GM19025 (cell line): ENCODE results near the gene POU2F3.

Source experiments
- ATAC-seq: cut with Tn5 transposase; IDR thresholded peaks from one replicate; pipeline ENCODE4 v1.9.1; 2021; ENCODE audit warnings: mild to moderate bottlenecking, low read depth, moderate library complexity; ENCODE audit not compliant: unreplicated experiment

Gene POU2F3

DNA sequence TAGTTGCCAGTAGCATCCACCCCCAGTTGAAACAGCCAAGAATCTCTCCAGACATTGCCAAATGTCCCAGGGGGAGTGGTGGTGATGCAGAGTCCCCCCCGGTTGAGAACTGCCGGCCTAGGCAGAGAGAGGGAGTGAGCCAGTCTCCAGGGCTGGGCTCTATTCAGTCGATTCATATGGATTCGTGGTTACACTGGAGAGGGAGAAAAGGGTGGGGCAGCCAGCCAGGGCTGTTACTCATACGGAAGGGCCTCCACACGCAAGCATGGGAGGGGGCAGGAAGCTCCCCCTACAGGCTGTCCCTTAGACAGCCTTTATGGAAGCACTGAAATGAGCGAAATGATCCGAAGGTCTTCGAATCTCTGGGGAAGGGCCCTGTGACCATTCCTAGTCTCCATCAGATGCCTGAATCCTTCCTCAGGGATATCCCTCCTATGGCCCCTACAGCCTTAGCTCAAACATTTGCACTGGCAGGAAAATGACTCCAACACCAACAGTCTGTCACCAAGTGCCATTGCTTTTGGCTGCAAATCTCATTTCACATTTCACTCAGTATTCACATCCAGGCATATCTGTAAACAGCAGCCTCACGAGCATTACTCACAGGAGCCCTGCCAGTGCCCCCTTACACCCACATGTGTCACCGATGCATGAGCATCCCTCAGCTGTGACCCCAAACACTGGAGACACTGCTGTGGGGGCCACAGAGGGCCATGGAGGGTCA is 66.7 kb downstream of the POU2F3 start:
- ATAC-seq: no peak

GRCh38 chr11:120307476-120307875 is 67.5 kb downstream of the POU2F3 start:
- no peak for ATAC-seq

DNA sequence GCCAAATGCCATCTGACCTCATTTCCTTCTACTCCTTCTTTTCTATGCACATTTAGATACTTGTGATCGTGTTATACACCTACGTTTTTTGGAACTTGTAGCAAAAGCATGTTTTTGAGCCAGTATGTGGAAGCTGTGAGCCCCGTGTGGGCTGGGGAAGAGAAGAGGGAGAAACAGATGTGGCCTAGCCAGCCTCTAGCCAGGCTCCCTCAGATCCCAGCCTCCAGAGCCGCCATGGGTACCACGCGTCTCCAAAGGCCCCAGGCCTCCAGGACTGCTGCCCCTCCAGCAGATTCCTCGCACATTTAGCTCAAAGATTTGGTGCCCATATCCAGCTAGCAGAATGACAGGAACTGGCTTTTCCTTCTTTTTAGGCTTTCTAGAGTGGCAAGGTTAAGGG is 68.1 kb downstream of the POU2F3 start:
- no peak for ATAC-seq

DNA sequence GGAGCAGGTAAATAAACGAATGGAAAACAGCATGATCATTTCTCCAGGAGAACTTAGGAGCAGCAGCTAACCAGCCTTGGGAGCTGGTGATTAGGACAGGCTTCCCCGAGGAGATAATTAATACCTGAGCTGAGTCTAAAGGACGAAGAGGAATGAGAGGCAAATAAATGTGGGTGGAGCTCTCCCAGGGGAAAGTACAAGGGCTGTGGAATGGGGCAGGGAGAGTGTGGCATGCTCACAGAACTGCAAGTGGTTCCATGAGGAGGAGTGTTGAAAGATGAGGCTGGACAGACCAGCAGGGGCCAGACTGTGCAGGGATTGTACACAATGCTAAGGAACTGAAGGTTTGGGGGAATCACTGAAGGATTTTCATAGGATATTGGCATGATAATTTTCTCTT is 70.9 kb downstream of the POU2F3 start:
- ATAC-seq: no peak

GRCh38 chr11:120314861-120315260 is 74.9 kb downstream of the POU2F3 start:
- no peak for ATAC-seq

DNA sequence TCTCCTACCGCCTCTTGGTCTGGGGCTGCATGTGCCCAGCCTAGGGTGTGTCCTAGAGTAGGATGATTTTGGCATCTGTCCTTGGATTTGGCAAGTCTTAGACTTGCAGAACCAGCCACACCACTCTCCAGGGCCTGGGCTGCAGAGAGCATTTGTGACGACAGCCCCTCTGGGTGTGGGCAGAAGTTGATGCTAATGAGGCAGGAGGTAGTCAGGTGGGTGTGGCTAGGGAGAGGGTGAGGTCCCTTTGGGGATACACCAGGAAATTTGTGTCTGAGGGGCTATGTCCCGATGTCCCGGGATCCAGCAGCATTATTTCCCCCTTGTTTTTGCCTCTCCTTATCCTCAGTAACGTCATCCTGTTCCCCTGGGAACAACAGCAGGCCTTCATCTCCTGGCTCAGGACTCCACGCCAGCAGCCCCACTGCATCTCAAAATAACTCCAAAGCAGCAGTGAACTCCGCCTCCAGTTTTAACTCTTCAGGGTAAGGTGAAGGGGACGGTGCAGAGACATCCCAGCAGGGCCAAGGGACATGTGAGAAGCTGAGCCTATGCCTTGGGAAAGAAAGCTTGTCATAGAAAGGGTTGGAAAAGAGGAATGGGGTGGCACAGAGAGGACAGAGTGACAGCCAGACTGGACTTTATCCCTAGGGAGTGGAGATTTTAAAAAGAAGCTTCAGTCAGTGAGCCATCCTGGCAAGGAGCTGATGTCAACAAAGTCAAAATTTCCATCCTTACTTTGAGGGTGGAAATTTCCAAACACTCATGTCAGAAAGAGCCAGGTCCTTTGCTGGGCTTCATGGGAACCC is 77.1 kb downstream of the POU2F3 start:
- no peak for ATAC-seq

DNA sequence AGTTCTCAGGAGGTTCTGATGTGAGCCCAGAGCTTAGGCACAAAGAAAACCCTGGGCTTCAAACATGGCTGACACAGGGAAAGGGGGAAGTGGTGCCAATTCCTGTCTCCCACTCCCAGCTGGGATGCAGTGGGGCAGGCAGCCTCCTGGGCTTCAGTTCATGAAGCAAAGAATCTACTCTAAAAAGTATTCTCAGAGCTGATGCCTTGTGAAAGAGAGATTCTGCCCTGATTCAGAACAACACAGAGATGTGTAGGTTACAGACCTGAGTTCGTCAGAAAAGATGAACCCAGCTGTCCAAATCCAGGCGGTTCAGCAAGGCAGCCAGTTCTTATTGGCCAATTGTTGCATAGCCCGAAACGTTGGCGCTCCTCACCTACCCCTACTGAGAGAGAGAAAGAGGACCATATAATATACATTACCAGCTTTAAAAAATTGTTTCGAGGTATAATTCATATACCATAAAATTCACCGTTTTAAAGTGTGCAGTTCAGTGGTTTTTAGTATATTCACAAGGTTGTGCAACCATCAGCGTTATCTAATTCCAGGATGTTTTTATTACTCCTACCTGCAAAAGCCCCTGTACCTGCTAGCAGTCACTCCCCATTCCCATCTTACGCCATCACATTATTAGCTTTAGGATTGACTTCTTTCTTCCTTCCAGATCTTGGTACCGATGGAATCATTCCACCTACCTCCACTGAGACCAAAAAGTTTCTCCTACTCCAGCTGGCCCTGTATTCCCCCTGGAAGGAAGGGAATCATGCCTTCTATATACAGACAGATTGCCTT is 77.9 kb downstream of the POU2F3 start:
- ATAC-seq: no peak

DNA sequence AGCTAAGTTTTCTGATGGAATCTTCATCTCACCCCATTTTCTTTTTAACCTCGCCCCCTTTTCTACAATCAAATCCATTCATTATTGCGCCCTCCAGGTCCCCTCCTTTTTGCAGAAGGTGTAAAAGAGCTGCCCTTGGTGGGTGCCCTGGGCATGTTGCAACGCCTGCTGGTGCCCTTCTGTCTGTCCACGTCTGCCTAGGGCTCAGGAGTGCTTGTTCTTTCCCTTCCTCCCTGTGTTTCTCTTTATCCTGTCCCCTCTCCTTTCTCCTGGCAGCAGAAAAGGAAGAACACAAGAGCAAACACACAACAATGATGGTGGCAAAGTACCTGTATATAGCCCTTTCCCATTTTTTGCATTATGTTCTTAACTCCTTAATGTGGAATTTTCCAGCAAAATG is 79.0 kb downstream of the POU2F3 start:
- ATAC-seq: no peak

- ATAC-seq: no peak
These were observed 85.2 kb downstream of the POU2F3 start, which contains the start of gene TLCD5 for GRCh38 chr11:120324932-120325810. TSS of gene TLCD5 (plus strand) at chr11:120325299. CDS start at chr11:120327442, 2,143 bp downstream.

- no peak for ATAC-seq
These were observed 86.3 kb downstream of the POU2F3 start for GRCh38 chr11:120326228-120326627.

- no peak for ATAC-seq
These were observed 86.9 kb downstream of the POU2F3 start for GRCh38 chr11:120326845-120327281.

DNA sequence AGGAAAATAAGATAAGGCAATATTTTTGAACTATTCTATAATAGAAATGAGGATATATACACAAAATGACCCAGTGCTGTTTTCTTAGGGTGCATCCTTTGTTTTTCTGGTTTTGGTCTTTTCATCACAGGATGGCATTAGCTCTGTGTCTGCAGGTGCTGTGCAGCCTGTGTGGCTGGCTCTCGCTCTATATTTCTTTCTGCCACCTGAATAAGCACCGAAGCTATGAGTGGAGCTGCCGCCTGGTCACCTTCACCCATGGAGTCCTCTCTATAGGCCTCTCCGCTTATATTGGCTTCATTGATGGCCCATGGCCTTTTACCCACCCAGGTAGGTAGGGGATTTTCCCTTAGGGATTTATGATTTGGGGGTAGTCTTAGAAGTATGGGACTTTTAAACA is 87.4 kb downstream of the POU2F3 start:
- ATAC-seq: no peak

DNA sequence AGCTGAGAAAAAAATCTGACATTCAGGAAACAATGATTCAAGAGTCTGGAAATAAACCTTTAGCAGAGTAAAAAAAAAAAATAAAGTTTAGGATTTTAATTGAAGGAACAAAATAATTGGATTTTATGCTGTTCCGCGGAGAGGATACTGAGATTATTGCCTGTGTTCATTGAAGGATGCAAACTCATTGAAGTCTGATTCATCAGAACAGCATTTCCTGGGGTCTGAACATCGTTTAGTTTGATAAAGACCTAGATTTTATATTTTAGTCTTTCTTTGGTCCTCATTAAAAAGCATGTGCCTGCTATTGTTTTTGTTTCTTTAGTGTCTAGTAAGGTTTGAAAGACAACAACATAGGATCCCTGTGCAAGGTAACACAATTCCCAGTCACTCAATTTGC is 89.6 kb downstream of the POU2F3 start:
- ATAC-seq: no peak

DNA sequence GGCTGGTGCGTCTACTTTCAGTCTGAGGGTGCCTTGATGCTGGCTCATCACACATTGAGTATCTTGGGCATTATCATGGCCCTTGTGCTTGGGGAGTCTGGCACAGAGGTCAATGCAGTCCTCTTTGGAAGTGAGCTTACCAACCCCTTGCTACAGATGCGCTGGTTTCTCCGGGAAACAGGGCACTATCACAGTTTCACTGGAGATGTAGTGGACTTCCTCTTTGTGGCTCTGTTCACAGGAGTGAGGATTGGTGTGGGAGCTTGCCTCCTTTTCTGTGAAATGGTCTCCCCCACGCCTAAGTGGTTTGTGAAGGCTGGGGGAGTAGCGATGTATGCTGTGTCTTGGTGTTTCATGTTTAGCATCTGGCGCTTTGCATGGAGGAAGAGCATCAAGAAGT is 90.1 kb downstream of the POU2F3 start:
- no peak for ATAC-seq

DNA sequence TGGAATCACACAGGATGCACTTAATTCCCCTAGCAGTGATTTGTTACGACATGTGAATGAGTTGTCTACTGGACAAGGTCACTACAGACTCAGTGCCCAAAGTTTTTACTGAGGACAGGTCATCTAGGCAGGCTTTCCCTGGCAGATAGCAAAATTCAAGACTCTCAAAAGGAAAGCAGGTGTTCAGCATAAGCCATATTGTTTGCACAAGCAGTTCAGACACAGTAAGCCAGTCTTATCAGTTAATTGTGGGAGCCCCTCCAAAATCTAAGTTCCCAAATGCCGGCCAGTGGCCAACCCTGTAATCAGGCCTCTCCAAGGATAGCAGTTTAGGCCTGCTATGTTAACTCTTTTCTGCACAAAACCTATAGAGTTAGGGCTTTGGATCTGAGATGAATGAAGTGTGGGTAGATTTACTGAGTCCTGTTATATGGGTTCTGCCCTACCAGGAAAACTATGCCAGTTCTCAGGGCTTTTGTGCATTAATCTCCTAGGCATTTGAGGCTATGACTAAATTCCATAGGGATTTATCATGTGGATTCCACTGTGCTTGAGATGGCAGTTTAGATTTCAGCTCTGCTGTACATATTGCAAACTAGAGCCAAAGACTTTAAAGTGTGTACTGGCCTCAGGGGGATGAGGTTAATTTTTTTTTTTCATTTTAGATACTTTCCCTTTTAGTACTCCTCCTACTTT is 91.5 kb downstream of the POU2F3 start:
- ATAC-seq: no peak

- no peak for ATAC-seq
These were observed 93.1 kb downstream of the POU2F3 start for GRCh38 chr11:120332822-120333716.

DNA sequence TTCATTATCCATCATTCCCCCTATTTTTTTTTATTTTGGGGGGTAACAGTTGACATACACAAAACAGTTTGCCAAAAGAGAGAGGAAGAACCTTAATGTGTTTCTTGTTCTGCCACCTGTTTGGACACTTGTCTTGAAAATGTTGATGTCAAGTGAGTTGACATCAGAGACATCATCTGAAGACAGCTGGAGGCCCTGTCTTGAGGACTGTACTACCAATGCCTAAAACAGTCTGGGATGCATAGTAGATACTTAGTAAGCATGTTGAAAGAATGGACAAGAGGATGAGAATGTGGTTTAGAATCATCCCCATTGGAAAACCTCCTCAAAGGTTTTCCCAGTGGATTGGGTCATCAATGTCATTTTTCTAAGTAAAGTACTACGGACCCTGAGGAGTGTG is 93.9 kb downstream of the POU2F3 start:
- no peak for ATAC-seq

DNA sequence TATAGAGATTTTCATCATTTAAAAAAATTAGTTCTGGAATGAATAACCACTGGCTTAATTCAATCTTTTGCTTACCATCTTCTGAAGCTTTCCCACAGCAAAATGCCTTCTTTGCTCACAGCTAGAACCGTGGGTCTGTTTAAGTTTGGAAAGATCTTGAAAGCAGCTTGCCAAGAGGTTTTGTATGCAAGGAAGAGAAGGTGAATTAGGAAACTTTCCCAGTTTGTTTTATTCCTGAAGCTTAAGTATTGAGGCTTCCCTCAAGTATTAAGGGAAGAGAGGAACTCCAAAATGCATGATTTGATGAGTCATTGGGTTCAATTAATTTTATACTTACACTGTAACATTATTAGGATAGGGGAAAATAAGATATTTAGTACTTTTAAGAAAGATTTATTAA is 94.4 kb downstream of the POU2F3 start:
- no peak for ATAC-seq
